Subcutaneous abdominal adipose tissue (tissue), 5 donors: ENCODE measurements around the gene GPR50.

ENCODE experiments used
- H3K27ac ChIP-seq: one replicate; pipeline ENCODE4 v1.7.0; 2013; ENCODE audit warnings: low read depth, mild to moderate bottlenecking, inconsistent platforms, low read length, moderate library complexity
- H3K27me3 ChIP-seq, 5 donors: one replicate each; pipeline ENCODE4 v1.7.0; 2013; ENCODE audit warnings: low read length in 5 of 5, inconsistent platforms in 1 of 5; ENCODE audit not compliant: control insufficient read depth in 5 of 5, insufficient read depth in 4 of 5
- H3K36me3 ChIP-seq, 5 donors: one replicate each; pipeline ENCODE4 v1.7.0; 2013; ENCODE audit warnings: low read length in 5 of 5; ENCODE audit not compliant: control insufficient read depth in 5 of 5, insufficient read depth in 5 of 5
- H3K4me1 ChIP-seq, 5 donors: one replicate each; pipeline ENCODE4 v1.7.0; 2013; ENCODE audit warnings: low read length in 5 of 5, mild to moderate bottlenecking in 3 of 5, moderate library complexity in 1 of 5; ENCODE audit not compliant: control insufficient read depth in 5 of 5, insufficient read depth in 5 of 5
- H3K4me3 ChIP-seq, 5 donors: one replicate each; pipeline ENCODE4 v1.7.0; 2013; ENCODE audit warnings: low read length in 5 of 5, low read depth in 1 of 5
- H3K9ac ChIP-seq, 5 donors: one replicate each; pipeline ENCODE4 v1.7.0; 2013; ENCODE audit warnings: low read length in 5 of 5, mild to moderate bottlenecking in 4 of 5, moderate library complexity in 3 of 5
- H3K9me3 ChIP-seq, 5 donors: one replicate each; pipeline ENCODE4 v1.7.0; 2013; ENCODE audit warnings: low read length in 5 of 5; ENCODE audit not compliant: control insufficient read depth in 5 of 5
- donor health status: healthy.
- donor health status: healthy.
- donor health status: healthy.
- donor health status: healthy.
- donor health status: healthy.

GPR50 gene

DNA sequence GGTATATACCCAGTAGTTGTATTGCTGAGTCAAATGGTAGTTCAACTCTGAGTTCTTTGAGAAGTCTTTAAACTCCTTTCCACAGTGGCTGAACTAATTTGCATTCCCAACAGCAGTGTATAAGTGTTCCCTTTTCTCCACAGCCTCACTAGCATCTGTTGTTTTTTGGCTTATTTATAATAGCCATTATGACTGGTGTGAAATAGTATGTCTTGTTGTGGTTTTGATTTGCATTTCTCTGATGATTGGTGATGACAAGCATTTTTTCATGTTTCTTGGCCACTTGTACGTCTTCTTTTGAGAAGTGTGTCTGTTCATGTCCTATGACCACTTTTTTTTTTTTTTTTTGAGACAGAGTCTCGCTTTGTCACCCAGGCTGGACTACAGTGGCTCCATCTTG is 30.5 kb downstream of the GPR50 start:
- H3K27ac ChIP-seq, result no peak overlapping the region
- H3K9ac ChIP-seq, result no peak overlapping the region
- no peaks in the 10 kb centered on the region for H3K36me3 ChIP-seq
- peaks cover 0 to 2% (median 0%) of the 10 kb centered on the region in 5 donors for H3K9me3 ChIP-seq
- peaks cover 0 to 3% (median 0%) of the 10 kb centered on the region in 5 donors for H3K27me3 ChIP-seq
- no peaks in the 10 kb centered on the region for H3K4me1 ChIP-seq
- H3K4me3 ChIP-seq, result no peak overlapping the region

DNA sequence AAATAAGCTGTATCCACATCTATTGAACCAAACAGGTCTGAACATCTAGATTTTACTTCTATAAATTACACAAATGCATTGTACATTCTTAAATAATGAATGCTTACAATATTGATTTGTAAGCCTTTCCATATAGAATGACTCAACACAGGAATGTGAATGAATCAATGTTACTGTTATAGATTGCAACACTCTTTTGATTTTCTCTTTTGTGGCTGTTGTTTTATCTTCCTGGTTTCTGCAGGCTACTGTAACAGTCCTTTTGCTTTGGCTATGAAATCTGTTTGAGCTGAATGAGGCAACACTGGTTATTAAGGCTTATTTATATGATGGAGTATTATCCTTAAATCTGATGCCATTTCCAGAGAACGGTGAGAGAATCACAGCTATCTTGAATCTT is 49.5 kb downstream of the GPR50 start:
- Histone ChIP-seq H3K27ac (no peak overlapping the region), H3K36me3 (no peaks in the 10 kb centered on the region), H3K9ac (no peak overlapping the region), H3K27me3 (peaks cover 0 to 21% (median 11%) of the 10 kb centered on the region in 5 donors), H3K4me3 (no peak overlapping the region), H3K9me3 (peaks cover 0 to 3% (median 0%) of the 10 kb centered on the region in 5 donors), H3K4me1 (peaks cover 0 to 3% (median 0%) of the 10 kb centered on the region in 5 donors)

DNA sequence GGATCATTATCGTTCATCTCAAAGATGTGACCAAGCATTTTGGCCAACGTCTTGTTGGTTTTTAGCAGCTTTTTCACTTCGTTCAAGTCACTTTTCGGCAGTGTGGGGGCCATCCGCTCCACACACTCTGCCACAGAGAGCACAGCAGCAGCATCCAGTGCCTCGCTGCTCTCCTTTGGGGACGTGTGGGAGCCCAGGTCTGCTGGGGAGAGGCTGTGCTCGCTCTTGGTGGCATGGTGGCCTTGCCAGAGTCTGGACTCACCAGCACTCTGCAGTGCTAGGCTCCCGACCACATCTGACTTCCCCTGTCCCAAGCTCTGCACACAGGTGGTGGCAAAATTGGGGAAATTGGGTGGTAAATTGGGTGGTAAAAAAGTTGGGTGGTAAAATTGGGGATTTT is 50.6 kb downstream of the GPR50 start:
- H3K27ac ChIP-seq, result no peak overlapping the region
- no peaks in the 10 kb centered on the region for H3K36me3 ChIP-seq
- H3K27me3 ChIP-seq, result peaks cover 0 to 21% (median 11%) of the 10 kb centered on the region in 5 donors
- peaks cover 0 to 3% (median 0%) of the 10 kb centered on the region in 5 donors for H3K9me3 ChIP-seq
- peaks cover 0 to 3% (median 0%) of the 10 kb centered on the region in 5 donors for H3K4me1 ChIP-seq
- no peak overlapping the region for H3K9ac ChIP-seq
- H3K4me3 ChIP-seq, result no peak overlapping the region

DNA sequence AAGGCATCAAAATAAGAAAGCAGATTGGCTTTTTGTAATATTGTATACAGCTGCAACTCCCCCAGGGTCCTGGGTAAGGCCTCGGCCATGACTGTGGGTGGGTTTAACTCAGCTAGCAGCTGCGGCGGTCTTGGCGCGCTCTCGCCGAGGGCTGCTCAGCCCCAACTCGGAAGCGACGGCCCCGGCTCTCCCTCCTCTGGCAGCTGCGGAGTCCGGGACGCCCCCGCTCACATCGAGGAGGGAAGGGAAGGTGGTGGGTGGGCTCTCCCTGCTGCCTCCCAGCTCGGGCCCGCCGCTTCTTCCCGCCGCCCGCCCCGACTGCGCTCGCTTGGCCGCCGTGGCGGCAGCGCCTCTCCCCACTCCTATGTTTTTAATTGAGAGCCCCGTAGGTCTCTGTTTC is 51.2 kb downstream of the GPR50 start:
- Histone ChIP-seq H3K27ac (no peak overlapping the region), H3K36me3 (no peaks in the 10 kb centered on the region), H3K9ac (no peak overlapping the region), H3K4me3 (no peak overlapping the region), H3K9me3 (peaks cover 0 to 3% (median 0%) of the 10 kb centered on the region in 5 donors), H3K4me1 (peaks cover 0 to 3% (median 0%) of the 10 kb centered on the region in 5 donors), H3K27me3 (peaks cover 0 to 21% (median 11%) of the 10 kb centered on the region in 5 donors)

DNA sequence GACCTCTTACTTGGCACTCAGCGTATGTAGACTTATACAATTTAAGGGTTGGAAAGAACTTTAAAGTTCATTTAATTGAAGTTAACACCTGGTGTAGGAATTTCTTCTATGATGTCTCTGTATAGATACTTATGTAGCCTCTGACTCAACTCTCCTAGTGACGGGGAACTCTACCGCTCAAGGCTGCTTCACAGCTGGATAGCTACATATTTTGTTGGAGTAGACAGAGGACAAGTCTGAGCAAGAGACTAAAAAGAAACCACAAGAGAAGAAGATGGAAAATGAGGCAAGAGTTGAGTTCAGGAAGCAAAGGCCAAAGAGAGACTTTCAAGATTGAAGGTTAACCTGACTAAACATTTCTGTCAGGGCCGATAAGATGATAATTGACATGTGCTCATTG is 52.6 kb downstream of the GPR50 start:
- Histone ChIP-seq H3K4me1 (peaks cover 0 to 3% (median 0%) of the 10 kb centered on the region in 5 donors), H3K27me3 (peaks cover 0 to 21% (median 11%) of the 10 kb centered on the region in 5 donors), H3K9ac (no peak overlapping the region), H3K9me3 (peaks cover 0 to 3% (median 0%) of the 10 kb centered on the region in 5 donors), H3K36me3 (no peaks in the 10 kb centered on the region), H3K27ac (no peak overlapping the region), H3K4me3 (no peak overlapping the region)
